GM12874 (cell line): ENCODE data around the gene PTGER2.

ENCODE experiments used
- TF ChIP-seq, protein P1 (sequence below): IDR thresholded peaks from 2 replicates; pipeline ENCODE4 v1.5.1; 2011; ENCODE audit warnings: low read depth, mild to moderate bottlenecking, control low read depth, low read length, moderate library complexity; ENCODE audit not compliant: insufficient read depth

The PTGER2 gene

DNA sequence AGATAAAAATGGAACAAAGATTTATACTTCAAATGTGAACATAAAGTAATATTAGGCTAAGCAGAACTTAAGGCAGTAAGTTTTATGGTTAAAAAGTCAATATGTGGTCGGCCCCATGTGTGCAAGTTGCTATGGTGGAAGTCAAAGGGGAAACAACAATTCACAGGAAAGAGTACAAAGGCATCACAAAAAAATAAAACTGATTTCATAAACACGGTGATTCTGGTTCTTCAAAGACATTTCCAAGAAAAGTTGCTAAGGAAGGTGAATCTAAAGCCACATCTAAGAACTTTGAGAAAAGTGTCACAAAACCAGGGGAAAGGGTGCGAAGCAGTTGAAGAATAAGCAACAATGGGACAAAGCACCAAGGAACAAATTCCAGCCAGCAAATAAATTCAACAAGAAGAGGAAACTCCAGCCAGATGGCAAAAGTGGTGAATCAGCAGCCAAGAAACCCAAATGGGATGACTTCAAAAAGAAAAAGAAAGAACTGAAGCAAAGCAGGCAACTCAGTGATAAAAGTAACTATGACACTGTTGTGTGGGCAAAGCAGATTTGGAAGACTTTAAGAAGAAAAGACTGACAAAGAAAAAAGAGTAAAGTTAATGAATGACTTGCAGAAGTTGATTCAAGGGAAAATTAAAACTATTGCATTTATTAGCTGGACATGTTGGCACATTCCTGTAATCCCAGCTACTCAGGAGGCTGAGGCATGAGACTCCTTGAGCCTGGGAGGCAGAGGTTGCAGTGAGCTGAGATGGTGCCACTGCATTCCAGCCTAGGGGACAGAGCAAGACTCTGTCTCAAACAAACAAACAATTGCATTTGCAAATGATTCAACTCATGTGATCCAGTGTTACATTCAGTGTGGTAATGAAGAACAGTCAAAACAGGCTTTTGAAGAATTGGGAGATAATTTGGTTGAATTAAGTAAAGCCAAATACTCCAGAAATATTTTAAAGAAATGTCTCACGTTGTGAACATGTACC is 27.2 kb upstream of the PTGER2 start:
- TF ChIP-seq, protein P1, sequence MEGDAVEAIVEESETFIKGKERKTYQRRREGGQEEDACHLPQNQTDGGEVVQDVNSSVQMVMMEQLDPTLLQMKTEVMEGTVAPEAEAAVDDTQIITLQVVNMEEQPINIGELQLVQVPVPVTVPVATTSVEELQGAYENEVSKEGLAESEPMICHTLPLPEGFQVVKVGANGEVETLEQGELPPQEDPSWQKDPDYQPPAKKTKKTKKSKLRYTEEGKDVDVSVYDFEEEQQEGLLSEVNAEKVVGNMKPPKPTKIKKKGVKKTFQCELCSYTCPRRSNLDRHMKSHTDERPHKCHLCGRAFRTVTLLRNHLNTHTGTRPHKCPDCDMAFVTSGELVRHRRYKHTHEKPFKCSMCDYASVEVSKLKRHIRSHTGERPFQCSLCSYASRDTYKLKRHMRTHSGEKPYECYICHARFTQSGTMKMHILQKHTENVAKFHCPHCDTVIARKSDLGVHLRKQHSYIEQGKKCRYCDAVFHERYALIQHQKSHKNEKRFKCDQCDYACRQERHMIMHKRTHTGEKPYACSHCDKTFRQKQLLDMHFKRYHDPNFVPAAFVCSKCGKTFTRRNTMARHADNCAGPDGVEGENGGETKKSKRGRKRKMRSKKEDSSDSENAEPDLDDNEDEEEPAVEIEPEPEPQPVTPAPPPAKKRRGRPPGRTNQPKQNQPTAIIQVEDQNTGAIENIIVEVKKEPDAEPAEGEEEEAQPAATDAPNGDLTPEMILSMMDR, result no peak

DNA sequence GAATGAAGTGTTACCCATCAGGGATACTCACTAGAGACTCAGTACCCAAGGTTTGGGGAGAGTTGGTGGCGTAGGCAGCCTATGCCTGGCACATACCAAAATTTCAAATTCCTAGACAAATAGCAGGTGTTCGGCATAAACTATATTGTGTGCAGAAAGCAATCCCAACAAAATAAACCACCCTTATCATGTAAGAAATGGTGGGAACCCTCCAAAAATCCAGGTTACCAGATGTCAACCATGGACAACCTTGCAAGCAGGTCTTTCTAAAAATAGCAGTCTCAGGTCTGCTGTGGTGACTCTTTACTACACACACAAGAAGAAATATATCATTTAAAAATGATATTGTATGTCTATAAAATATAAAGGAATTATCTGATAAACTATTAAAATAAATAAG is 17.7 kb upstream of the PTGER2 start:
- TF ChIP-seq, protein P1, result no peak

DNA sequence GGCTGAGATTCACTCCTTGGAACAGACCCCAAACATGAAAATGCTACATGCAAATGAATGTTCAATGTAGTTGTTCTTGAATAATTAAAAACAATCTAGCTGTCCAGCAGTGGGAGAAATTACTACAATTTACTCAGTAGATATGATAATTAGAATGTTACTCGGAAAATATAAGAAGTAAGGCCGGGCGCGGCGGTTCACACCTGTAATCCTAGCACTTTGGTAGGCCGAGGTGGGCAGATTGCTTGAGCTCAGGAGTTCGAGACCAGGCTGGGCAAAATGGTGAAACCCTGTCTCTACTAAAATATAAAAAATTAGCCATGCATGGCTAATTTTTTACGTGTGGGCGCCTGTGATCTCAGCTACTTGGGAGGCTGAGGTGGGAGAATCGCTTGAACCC is 15.3 kb upstream of the PTGER2 start:
- TF ChIP-seq, protein P1, result no peak

DNA sequence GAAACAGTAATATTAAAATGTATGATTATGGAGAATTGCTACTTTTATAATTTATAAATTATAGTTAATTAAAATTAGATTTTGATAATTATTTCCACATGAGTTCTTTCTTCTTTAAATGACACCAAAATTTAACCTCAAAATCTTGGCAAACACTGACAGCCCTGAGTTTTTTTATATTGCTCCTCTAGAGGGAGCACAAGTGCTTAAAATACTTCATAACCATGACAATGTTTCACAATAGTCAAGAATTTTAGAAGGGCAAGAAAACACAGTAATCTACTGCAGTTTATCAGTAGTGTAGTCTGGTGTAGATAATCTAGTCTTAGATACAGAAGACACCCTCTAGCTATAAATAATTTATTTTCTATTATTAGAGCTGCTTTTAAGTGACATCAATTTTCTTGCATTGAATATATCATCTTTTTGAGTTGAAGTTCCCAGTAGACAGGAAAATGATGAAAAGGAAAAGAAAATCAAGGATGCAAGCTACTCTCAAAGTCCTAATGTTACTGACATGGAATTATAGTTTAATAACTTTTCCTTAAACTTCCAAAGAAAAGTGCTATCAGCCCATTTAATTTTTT is 14.3 kb upstream of the PTGER2 start:
- TF ChIP-seq, protein P1, result 0 out of 2 replicates have a peak, but pooled peaks have one; percentile 13

DNA sequence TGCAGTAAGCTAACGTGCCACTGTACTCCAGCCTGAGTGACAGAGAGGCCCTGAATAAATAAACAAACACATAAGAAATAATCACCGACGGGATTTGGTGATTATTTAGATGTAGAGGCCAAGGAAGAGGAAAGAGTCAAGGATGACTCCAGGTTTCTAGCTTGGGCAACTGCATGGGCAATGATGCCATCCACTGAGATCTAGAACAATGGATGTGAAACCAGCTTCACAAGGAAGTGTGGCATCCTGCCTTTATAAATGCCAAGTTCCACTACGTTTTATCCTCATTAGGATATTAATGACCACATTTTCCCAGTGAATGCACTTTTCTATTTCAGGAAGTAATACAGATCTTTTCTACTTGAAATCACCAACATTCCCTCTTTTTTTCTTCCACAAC is 10.9 kb upstream of the PTGER2 start:
- TF ChIP-seq, protein P1, result no peak

DNA sequence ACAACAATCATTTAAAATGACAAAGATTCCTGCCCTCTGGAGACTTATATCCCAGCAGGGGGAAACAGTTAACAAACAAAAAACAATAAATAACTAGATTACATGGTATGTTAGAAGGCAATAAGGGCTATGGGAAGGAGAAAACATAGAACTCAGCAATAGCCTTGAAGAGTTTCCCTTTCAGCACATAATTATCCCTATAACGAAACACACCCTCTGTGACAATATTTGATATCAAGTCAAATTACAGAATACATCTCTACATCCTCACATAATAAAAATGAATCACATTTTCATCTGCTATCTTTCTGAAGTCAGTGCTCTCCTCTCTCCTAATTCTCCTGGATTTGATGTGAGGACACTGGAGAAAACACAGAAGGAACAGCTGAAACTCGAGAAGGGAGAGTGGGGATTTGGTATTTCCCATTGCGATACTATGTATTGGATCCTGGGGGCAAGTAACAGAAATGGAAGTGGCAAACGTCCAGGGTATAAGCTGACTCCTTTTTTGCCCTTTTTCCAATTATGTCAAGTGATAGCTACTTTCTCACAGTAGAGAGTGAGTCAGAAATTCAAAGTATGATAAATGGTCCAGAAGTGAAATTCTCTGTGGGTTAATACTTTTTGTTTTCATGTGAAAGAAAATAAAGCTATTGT is 9.7 kb upstream of the PTGER2 start:
- TF ChIP-seq, protein P1, result no peak

DNA sequence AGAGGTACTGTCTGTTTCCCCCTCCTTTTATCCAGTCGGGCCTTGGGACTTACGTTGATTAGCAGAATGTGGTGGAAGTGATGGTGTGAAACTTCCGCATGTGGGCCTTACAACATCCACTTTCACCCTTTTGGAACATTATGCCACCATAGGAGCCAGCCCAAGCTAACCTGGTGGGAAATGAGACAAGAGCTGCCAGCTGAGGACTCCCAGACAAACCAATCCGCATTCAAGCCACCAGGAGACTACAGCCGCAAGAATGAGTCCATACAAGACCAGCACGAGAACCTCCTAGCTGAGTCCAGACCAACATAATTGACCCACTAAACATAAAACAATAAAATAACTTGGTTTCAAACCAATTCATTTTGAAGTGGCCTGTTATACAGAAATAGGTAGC is 9.1 kb upstream of the PTGER2 start:
- TF ChIP-seq, protein P1, result no peak
